Ishikawa (cell line): ENCODE data around the gene KATNAL2.

Source experiments
- CEBPB ChIP-seq: IDR thresholded peaks from 2 replicates; pipeline ENCODE4 v1.6.1; 2012
- CREB1 ChIP-seq: IDR thresholded peaks from 2 replicates; pipeline ENCODE4 v1.6.1; 2012; ENCODE audit warnings: low read depth
- EGR1 ChIP-seq: IDR thresholded peaks from 2 replicates; pipeline ENCODE4 v1.6.1; 2012
- EP300 ChIP-seq: IDR thresholded peaks from 2 replicates; pipeline ENCODE4 v1.6.1; 2012; ENCODE audit warnings: borderline replicate concordance
- MAX ChIP-seq: IDR thresholded peaks from 2 replicates; pipeline ENCODE4 v1.6.1; 2012
- NFIC ChIP-seq: IDR thresholded peaks from 2 replicates; pipeline ENCODE4 v1.6.1; 2012
- RAD21 ChIP-seq: IDR thresholded peaks from 2 replicates; pipeline ENCODE4 v1.6.1; 2012; ENCODE audit warnings: low read depth
- TAF1 ChIP-seq: IDR thresholded peaks from 2 replicates; pipeline ENCODE4 v1.6.1; 2012; ENCODE audit warnings: low read depth, mild to moderate bottlenecking
- TCF12 ChIP-seq: IDR thresholded peaks from 2 replicates; pipeline ENCODE4 v1.6.1; 2012; ENCODE audit warnings: low read depth
- YY1 ChIP-seq: IDR thresholded peaks from 2 replicates; pipeline ENCODE4 v1.6.1; 2012; ENCODE audit warnings: low read depth
- ZBTB7A ChIP-seq: IDR thresholded peaks from 2 replicates; pipeline ENCODE4 v1.6.1; 2012; ENCODE audit warnings: low read depth
- TF ChIP-seq, protein P1 (sequence below): IDR thresholded peaks from 2 replicates; pipeline ENCODE4 v1.6.1; 2012; ENCODE audit warnings: low read depth, mild to moderate bottlenecking

GRCh38 chr18:47118981-47119380 lies 201.6 kb downstream of the KATNAL2 start:
- TF ChIP-seq TAF1 (no peak), EGR1 (no peak), RAD21 (no peak), EP300 (no peak), MAX (no peak), ZBTB7A (no peak), CREB1 (no peak), YY1 (no peak), TCF12 (no peak), NFIC (no peak), CEBPB (no peak)
- TF ChIP-seq, protein P1, sequence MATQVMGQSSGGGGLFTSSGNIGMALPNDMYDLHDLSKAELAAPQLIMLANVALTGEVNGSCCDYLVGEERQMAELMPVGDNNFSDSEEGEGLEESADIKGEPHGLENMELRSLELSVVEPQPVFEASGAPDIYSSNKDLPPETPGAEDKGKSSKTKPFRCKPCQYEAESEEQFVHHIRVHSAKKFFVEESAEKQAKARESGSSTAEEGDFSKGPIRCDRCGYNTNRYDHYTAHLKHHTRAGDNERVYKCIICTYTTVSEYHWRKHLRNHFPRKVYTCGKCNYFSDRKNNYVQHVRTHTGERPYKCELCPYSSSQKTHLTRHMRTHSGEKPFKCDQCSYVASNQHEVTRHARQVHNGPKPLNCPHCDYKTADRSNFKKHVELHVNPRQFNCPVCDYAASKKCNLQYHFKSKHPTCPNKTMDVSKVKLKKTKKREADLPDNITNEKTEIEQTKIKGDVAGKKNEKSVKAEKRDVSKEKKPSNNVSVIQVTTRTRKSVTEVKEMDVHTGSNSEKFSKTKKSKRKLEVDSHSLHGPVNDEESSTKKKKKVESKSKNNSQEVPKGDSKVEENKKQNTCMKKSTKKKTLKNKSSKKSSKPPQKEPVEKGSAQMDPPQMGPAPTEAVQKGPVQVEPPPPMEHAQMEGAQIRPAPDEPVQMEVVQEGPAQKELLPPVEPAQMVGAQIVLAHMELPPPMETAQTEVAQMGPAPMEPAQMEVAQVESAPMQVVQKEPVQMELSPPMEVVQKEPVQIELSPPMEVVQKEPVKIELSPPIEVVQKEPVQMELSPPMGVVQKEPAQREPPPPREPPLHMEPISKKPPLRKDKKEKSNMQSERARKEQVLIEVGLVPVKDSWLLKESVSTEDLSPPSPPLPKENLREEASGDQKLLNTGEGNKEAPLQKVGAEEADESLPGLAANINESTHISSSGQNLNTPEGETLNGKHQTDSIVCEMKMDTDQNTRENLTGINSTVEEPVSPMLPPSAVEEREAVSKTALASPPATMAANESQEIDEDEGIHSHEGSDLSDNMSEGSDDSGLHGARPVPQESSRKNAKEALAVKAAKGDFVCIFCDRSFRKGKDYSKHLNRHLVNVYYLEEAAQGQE, result no peak
